SIG-M5 treated with dmso at 0.1 percent for 504 hours (cell line): ENCODE data around the gene FOXJ1.

Experiments
- DNase-seq: peaks from one replicate; lab custom pipeline; 2025; ENCODE audit not compliant: unreplicated experiment; lab: John Stamatoyannopoulos, UW

The FOXJ1 gene

DNA sequence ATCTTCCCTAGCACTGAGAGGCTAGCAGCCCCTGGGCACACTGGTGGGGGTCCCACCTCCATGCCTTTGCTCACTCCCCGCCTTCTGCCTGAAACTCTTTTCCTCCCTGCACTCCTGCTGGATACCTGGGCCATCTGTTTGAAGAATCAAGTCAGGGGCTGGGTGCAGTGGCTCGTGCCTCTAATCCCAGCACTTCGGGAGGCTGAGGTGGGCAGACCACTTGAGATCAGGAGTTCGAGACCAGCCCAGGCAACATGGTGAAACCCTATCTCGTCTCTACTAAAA, 15.7 kb downstream of the FOXJ1 start:
- DNase-seq: no peak

DNA sequence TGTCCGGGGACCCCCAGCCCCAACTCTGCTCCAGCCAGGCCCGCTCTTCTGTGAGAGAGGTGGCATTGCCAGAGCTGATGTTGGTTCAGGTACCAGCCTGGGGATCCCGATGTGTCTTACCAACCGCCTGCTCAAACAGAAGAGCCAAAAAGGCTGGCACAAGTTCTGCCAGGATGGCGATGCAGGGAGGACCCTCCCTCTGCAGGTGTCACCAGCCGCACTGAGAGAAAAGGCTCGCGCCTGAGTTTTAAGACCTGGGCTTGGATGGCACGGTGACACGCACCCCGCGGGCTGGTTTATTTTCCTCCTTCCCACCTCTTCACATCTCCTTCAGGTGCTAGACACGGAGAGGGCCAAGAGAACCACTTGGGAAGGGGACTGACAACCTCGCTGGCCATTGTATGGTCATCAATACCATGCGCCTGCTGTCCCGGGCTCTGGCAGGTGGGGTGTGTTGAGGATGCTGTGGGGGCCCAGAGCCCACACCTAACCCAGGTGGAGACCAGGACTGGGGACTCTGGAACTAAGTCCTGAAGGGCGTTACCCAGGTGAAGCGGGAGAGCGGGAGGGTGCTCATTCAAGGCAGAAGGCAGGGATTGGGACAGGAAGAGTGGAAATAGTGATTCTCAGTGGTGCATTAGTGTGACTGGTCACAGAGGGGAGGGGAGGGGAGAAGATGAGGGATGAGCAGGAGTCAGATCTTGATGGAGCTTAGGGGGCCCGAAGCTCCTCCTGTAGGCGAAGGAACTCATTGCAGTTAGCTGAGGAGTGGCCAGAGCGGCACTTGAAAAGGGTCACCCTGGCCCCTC, 16.3 kb downstream of the FOXJ1 start:
- no peak for DNase-seq

DNA sequence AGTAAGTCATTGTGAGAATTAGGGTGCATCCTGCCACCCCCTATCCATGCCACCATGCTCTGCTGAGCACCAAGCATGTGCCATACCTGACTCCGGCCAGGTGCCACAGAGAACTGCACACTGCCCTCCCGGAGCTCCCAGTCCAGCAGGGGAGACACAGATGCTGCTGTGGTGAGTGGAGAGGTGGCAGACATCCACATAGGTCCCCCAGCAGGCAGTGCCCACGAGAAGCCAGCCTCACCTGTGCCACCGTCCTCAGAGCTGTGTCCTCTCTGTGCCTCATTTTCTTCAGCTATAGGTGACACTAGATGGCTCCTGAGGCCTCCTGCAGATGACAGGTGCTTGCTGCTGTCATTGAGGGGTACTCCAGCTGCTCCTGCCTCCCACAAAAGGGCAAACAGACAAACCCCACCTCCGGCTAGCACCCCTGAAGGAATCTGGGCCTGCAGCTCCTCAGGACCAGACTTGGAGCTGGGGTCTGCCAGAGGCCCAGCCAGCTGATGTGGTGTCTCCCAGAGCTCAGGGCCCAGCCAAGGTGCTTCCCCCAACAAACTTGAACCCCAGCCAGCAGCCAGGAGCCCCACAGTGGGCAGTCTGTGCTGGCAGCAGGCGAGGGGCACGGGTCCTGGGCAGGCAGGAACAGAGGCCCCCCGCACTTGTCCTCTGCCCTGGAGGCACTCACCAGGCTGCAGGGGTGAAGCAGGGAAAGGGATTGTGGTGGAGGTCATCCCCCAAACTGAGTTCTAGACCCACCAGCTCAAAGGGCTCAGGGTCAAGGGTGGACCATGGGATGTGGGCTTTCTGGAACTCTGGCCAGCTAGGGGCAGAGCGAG, 17.1 kb downstream of the FOXJ1 start:
- DNase-seq: no peak

DNA sequence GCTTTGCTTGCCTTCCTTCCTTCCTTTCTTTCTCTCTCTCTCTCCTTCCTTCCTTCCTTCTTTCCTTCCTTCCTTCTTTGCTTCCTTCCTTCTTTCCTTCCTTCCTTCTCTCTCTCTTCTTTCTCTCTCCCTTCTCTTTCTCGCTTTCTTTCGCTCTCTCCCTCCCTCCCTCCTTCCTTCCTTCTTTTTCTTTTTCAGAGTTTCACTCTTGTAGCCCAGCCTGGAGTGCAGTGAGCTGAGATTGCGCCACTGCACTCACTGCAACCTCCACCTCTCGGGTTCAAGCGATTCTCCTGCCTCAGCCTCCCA, 17.9 kb downstream of the FOXJ1 start:
- DNase-seq: no peak

DNA sequence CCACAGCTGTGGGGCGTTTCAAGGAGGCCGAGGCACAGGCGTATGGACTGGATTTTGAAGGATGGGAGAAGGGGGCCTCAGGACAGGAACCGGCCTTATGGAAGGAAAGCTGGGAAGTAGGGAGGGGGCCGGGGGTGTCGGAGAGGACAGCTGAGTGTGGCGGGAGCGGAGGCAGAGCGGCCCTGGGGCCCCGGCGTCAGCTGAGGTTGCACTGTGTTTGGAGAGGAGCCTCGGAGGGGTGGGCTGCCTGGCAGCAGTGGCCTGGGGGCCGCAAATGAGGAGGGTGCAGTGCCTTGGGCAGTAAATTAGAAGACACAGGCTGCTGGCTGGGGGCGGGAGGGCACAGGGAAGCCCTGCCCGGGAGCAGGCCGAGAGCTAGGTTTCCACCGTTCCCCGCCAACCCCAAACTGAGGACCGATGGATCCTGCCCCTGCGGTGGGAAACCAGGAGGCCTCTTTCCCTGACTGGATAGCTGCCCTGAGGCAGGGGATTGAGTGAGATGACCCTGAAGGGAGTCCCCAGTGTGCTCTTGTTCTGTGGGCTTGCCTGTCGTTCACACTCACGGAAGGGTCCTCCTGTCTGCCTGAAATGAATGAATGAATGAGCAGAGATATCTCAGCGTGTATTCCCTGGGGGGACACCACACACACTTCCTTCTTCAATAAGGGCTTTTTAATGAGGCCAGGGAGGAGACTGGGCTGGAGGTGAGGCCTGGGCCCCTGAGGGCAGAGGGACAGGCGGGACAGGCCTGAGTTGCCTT, 18.4 kb downstream of the FOXJ1 start:
- no peak for DNase-seq

DNA sequence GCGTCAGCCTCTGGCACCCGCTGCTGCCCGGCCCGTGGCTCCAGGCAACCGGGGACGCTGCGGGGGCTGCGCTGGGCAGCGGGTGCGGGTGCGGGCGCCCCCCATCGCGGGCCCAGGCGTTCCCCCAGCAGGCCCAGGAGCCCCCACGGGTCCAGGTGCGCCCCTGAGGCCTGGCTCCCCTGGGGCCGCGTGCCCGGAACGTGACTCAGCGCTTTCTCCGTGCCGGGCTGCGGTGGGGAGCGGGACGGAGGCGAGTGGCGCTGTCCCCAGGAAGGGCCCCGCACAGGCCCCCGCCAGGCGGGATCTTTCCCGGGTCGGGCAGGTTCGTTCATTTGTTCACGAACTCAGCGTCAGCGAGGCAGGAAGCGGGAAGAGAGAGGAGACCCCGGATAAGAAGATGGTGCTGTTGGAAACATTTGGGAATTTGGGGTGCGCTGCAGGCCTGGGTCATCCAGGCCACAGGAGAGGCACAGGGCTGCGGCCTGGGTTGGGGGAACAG, 19.1 kb downstream of the FOXJ1 start:
- no peak for DNase-seq

DNA sequence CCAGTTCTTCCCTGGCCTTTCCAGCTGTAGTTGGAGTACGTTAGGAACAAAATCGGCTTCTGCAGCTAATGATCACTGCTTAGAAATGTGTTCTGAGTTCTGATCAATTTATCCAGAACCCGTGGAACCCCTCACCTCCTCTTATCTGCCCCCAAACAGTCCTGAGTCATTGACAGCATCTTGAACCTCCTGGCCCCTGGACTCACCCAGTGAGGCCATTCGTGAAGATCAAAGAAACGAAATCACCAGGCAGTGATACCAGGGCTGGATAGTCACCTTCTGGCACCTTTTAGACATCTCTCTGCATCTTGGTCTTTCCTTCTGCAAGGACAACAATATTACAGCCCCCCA, 20.4 kb downstream of the FOXJ1 start:
- no peak for DNase-seq

DNA sequence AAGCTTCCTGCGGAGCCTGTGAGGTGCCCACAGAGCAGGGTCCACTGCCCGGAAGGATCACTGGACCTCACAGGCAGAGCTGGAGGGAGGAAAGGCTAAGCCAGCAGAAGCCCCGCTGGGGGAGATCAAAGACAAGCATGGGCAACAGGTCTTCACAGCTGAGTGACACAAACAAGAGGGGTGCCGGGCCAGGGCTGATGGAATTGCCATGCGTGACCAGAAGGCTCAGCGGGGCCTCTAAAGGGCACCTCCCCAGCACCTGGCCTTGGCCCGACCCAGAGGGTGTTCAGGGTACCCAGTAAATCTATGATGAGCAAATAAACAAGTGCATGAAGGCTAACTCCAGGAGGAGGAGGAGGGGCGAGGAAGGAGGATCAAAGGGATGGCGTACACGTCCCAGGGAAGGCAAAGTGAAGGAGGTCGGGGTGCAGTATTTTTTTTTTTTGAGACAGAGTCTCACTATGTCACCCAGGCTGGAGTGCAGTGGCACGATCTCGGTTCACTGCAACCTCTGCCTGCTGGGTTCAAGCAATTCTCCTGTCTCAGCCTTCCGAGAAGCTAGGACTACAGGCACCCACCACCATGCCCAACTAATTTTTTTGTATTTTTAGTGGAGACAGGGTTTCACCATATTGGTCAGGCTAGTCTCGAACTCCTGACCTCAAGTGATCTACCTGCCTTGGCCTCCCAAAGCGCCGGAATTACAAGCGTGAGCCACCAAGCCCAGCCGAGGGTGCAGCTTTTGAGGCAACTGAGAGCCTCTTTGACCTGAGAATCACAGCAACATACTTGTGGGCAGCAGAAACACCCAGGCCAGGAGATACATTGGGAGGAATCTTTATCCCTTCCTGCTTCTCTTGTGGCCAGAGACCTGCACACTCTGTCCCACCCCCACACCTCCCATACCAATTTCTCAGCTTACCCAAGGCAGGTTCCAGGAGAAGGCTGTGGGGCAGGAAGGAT, 21.4 kb downstream of the FOXJ1 start:
- DNase-seq: no peak

DNA sequence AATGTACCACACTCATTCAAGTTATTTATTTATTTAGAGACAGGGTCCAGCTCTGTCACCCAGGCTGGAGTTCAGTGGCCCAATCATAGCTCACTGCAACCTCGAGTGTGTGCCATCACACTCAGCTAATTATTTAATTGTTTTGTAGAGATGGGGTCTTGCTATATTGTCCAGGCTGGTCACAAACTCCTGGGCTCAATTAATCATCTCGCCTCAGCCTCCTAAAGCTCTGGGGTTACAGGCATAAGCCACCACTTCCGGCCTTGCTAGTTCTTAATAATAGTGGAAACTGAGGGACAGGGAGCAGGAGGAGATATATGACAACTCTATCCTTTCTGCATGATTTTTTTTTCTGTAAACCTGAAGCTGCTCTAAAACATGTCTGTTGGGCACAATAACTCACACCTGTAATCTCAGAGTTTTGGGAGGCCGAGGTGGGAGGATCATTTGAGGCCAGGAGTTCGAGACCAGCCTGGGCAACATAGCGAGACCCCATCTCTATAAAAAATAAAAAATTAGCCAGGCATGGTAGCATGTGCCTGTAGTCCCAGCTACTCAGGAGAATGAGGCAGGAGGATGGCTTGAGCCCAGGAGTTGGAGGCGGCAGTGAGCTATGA, 25.8 kb downstream of the FOXJ1 start:
- DNase-seq: no peak

DNA sequence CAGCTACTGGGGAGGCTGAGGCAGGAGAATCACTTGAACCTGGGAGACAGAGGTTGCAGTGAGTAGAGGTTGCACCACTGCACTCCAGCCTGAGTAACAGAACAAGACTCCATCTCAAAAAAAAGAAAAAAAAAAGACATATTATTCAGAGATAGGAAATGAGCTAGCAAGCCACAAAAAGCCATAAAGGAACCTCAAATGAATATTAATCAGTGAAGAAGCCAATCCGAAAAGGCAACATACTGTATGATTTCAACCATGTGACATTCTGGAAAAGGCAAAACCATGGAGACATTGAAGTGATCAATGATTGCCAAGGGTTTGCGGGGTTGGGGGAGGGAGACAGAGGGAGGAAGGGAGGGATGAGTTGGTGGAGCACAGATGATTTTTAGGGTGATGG, 29.1 kb downstream of the FOXJ1 start:
- DNase-seq: no peak

DNA sequence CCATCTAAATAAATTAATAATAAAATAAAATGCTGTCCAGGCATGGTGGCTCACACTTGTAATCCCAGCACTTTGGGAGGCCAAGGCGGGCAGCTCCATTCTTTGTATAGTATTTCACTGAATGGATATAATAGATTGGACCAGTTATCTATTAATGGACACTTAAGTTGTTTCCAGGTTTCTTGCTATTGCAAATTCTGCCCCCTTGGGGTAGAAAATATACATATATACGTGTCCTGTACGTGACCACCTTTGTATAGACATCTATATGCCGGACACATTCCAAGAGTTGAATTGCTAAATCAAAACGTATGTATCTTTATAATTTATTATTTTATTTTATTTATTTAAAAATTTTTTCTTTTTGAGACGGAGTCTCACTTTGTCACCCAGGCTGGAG, 33.5 kb downstream of the FOXJ1 start:
- DNase-seq: no peak

DNA sequence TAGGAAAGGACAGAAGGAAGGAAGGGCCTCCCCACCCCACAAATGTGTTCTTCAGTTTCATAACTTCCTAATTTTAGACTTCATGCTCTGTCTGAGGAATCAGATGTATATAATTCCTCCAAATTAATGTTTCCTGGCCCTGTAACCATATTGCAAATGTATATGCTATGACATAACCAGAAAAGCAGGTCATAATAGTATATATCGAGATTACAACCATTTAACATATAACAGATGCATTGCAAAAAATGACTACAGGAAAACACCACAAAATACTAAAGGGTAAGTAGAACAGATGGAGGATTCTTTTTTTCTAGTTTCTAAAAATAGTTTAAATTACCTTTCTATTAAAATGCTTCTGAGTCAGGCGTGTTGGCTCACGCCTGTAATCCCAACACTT, 34.3 kb downstream of the FOXJ1 start:
- no peak for DNase-seq

DNA sequence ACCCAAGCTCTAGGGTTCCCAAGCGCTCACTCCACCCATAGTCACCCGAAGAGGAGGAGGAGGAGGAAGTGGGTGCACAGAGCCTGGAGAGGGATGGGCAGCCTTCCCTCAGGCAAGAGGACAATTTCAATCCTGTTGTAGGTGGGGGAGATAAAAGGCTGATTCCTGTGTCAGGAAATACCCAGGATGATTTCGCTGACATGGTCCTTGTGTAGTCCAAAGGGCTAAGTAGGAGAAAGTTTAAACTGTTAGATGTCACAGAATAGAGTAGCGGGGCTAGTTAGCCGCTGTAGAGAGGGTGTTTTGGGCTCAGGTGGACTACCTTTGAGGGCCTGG, 36.2 kb downstream of the FOXJ1 start:
- DNase-seq: no peak

DNA sequence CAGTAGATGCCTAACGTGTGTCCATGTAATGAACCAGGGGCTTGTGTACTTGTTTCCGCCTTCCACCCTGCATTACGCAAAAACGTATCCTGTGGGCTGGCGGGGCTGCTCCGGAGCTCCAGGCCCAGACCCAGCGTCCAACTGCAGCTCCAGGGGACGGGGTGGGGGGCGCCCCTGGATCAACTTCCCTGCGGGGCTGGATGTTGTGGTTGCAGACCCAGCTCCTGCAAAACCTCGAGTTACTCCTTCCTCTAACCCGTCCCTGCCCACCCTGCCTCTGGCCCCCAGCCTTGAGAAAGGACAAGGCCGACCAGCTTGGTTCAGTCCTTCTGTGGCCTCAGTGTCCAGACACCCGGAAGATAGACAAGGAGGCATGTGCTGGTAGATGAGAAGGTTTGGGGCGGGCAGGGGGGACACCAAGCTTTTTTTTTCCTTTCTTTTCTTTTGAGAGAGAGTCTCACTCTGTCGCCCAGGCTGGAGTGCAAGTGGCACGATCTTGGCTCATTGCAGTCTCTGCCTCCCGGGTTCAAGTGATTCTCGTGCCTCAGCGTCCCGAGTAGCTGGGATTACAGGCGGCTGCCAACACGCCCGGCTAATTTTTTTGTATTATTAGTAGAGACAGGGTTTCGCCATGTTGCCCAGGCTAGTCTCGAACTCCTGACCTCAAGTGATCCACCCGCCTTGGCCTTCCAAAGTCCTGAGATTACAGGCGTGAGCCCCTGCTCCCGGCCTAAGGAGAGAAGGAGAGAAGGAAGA, 36.7 kb downstream of the FOXJ1 start:
- DNase-seq: peak; percentile 61

DNA sequence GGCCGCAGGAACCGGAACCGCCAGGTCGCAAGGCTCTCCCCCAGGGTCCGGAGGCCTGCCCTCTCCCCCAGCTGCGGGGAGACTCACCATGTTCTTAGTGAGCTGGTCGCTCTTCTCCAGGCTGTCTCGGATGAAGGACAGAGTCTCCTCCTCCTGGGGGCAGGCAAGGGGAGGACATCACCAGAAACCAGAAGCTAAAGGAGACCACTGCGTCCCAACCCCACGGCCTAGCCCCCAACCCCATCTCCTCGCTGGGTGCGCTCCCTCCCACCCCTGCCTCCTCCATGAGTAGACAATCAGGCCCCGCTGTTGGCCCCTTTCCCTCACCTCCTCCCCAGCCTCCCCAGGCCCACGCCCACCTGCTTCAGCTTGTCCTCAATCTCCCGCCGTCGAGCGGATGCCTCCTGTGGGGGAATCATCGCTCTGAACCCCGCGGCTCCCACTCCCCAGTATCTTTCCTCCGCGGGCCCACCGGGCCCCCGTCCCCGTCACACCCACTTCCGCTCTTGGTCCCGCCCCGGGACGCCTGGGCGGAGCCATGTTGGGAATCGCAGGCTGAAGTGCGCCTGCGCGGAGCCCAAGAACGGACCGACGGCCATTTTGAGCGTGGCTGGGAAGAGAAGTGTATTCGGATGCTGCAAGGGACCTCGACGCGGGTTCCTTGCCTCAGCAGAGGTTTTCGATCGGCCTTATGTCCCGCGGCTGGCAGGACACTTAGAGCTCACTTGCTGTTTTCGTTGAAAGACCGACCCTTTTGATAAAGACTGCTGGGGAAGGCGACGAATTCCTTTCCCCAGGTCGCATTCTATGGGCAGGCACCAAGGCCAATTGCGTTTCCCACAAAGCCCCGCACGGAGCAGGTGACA, 37.5 kb downstream of the FOXJ1 start, which contains the start of gene EXOC7:
TSS of gene EXOC7 (minus strand) at position 514 of the 866 bp plus-strand sequence. CDS start at position 419, 95 bp downstream.
- peak; percentile 91 for DNase-seq

DNA sequence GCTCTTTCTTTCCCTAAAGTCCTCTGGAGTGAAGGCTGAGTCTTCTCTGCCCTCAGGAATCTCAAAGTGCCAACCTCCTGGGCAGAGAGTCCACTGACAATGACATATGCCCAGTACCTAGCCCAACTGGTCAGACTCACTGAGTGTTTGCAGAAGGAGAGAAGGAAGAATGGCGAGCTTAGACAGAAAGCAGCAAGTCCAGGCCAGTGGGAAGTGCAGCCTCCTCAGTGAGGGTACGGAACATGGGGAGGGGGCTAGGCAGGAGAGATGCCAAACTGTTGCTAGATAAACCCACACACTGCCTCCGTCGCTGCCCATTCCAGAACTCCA, 38.1 kb downstream of the FOXJ1 start:
- DNase-seq: no peak

DNA sequence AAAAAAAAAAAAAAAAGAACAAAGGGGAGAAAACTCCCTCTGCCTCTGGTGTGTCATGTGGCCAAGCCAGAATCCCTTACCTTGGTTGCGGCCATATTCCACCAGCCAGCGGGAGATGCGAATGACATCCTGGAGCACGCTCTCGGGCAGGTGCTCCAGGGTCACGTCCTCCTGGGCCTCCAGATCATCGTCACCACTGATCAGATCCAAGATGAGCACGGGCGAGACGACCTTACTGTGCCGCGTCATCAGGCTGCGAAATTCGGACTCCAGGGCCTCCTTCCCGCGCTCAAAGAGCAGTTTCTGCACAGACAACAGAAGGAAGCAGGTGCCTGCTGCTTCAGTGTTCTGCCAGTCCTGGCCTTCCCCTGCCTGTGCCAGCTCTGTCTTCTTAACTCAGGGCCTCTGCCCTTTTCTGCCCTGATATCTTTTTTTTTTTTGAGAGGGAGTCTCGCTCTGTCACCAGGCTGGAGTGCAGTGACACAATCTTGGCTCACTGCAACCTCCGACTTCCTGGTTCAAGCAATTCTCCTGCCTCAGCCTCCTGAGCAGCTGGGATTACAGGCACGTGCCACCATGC, 43.2 kb downstream of the FOXJ1 start:
- DNase-seq: no peak

DNA sequence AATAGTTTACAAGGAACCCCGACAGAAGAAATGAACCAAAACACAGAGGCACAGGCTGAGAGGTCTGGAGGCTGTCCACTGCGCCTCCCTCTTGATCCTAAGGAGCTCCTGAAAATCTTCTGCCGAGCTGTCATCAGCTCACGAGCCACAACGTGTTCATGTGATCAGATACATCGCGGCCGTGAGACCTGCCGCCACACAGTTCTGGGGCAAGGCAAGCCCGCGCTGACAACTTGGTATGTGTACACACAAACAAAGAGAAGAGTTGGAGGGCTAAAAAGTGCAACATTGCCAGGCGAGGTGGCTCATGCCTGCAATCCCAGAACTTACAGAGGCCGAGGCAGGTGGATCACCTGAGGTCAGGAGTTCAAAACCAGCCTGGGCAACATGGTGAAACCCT, 45.1 kb downstream of the FOXJ1 start:
- DNase-seq: no peak

DNA sequence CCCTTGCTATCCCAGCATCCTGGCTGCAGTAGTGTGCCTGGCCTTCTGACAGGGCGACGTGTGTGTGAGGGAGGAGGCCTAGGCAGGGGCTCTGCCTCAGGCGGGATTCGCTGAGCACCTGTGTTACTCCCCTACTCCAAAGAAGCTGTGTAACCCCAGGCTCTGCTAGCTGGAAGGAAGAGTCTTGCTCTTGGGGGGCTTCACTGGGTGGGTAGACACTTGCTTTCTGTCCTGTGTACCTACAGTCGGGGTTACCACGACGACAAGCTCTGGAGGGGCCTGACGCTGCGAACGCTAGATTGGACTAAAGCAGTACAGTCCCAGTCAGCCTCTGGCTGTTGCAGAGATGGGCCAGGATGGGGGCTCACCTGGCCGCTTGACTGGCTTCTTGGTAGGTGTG, 47.0 kb downstream of the FOXJ1 start:
- DNase-seq: no peak
